HCT116 (cell line): Measurements from ENCODE around the gene ZBTB7C. TPM values are rescaled to one million over a fixed set of nuclear protein-coding genes. Genes with fewer than 3 reads are reported as not detected.

Experiments used
- ATAC-seq: fragments of 200-7000 bp; cut with Tn5 transposase; 2 replicates; pipeline ENCODE4 v1.9.1; 2020; ENCODE audit warnings: mild to moderate bottlenecking, moderate library complexity
- BruUV-seq: library from RNA; stranded (reverse); fragments of 400-500 nt; replicated peaks from 2 replicates; lab custom pipeline; 2021; lab: Mats Ljungman, UMichigan
- CTCF ChIA-PET: fragments of 300-600 bp; sonication (Branson Sonifier 250); formaldehyde crosslinking; loops from one replicate; lab custom pipeline; 2021; ENCODE audit warnings: antibody characterized with exemption; lab: Charles Lee
- POLR2A ChIA-PET: fragments of 300-600, 350-600 bp; sonication (Branson Sonifier 250); formaldehyde crosslinking; loops from one replicate; lab custom pipeline; 2021; ENCODE audit warnings: antibody characterized with exemption; lab: Charles Lee
- RAD21 ChIA-PET, 2 experiments: fragments of 300-600 bp; sonication (Branson Sonifier 250); formaldehyde crosslinking; loops; one replicate each; lab custom pipeline; 2023; ENCODE audit warnings: low total read pairs in 2 of 2; ENCODE audit not compliant: uncharacterized antibody in 2 of 2, unreplicated experiment in 2 of 2, low non-redundant PET in 1 of 2; lab: Charles Lee
- DNase-seq: peaks from one replicate; pipeline ENCODE4 v3.0.0-alpha.2; 2010; ENCODE audit warnings: low read depth, low spot score
- H2AFZ ChIP-seq: fragments of 200-600 bp; shearing (Covaris generic), sonication (generic); 2 replicates; pipeline ENCODE4 v1.6.1; 2017; ENCODE audit warnings: low read depth, mixed run types, mixed read lengths, antibody characterized with exemption, low read length; ENCODE audit not compliant: poor library complexity, severe bottlenecking
- H3K27ac ChIP-seq: 2 replicates; pipeline ENCODE4 v1.5.1; 2012; ENCODE audit warnings: low read depth, low read length
- H3K27me3 ChIP-seq: fragments of 200-600 bp; sonication (generic); 2 replicates; pipeline ENCODE4 v1.6.1; 2016; ENCODE audit warnings: mixed run types, low read length, mixed read lengths; ENCODE audit not compliant: insufficient read depth
- H3K36me3 ChIP-seq, 2 experiments: fragments of 200-500 bp in 1 of 2; fragments of 200-600 bp in 1 of 2; sonication (Bioruptor generic) in 1 of 2; sonication (generic) in 1 of 2; 2 replicates each; pipeline versions ENCODE4 v1.5.1 to v1.6.1; 2014 to 2016; ENCODE audit warnings: low read length in 2 of 2, inconsistent platforms in 1 of 2, mixed read lengths in 1 of 2, mixed run types in 1 of 2; ENCODE audit not compliant: insufficient read depth in 2 of 2, control insufficient read depth in 1 of 2
- H3K4me1 ChIP-seq, 2 experiments: fragments of 200-600 bp in 1 of 2; sonication (generic) in 1 of 2; 2 replicates each; pipeline versions ENCODE4 v1.5.1 to v1.6.1; 2012 to 2017; ENCODE audit warnings: low read length in 2 of 2, inconsistent platforms in 1 of 2, mild to moderate bottlenecking in 1 of 2, mixed read lengths in 1 of 2, mixed run types in 1 of 2, moderate library complexity in 1 of 2; ENCODE audit not compliant: insufficient read depth in 2 of 2, control insufficient read depth in 1 of 2
- H3K4me2 ChIP-seq: fragments of 200-600 bp; sonication (generic); 2 replicates; pipeline ENCODE4 v1.6.1; 2017; ENCODE audit warnings: mixed run types, low read length, mixed read lengths
- H3K4me3 ChIP-seq, 2 experiments: fragments of 200-600 bp in 1 of 2; sonication (generic) in 1 of 2; replicated peaks in 1 of 2; 2 replicates each; pipeline ENCODE4 v1.5.1; 2011 to 2016; ENCODE audit warnings: low read length in 2 of 2, control low read depth in 1 of 2, low read depth in 1 of 2, mild to moderate bottlenecking in 1 of 2, mixed read lengths in 1 of 2, mixed run types in 1 of 2
- H3K79me2 ChIP-seq: fragments of 200-600 bp; sonication (generic); 2 replicates; pipeline ENCODE4 v1.6.1; 2017; ENCODE audit warnings: mild to moderate bottlenecking, mixed run types, low read length, moderate library complexity, mixed read lengths; ENCODE audit not compliant: insufficient read depth
- H3K9ac ChIP-seq: fragments of 200-600 bp; sonication (generic); 2 replicates; pipeline ENCODE4 v1.6.1; 2016; ENCODE audit warnings: low read length, mixed read lengths
- H3K9me2 ChIP-seq: fragments of 200-600 bp; sonication (generic), shearing (Covaris generic); 2 replicates; pipeline ENCODE4 v1.6.1; 2017; ENCODE audit warnings: mixed run types, mild to moderate bottlenecking, moderate library complexity; ENCODE audit not compliant: insufficient read depth
- H3K9me3 ChIP-seq, 2 experiments: fragments of 200-500 bp in 1 of 2; fragments of 200-600 bp in 1 of 2; sonication (Bioruptor generic) in 1 of 2; sonication (generic) in 1 of 2; 2 replicates each; pipeline ENCODE4 v1.6.1; 2014 to 2017; ENCODE audit warnings: low read length in 2 of 2, mixed read lengths in 2 of 2, inconsistent platforms in 1 of 2, low read depth in 1 of 2, mild to moderate bottlenecking in 1 of 2, mixed run types in 1 of 2, moderate library complexity in 1 of 2; ENCODE audit not compliant: control insufficient read depth in 1 of 2, insufficient read depth in 1 of 2
- H4K20me1 ChIP-seq: fragments of 200-600 bp; sonication (generic), shearing (Covaris generic); 2 replicates; pipeline ENCODE4 v1.6.1; 2017; ENCODE audit warnings: mixed run types, mild to moderate bottlenecking, moderate library complexity; ENCODE audit not compliant: insufficient read depth
- ATF3 ChIP-seq: IDR thresholded peaks from 2 replicates; pipeline ENCODE4 v1.6.1; 2012
- CBX3 ChIP-seq: IDR thresholded peaks from 2 replicates; pipeline ENCODE4 v1.6.1; 2012; ENCODE audit warnings: low read depth
- CEBPB ChIP-seq: IDR thresholded peaks from 2 replicates; pipeline ENCODE4 v1.6.1; 2012; ENCODE audit warnings: low read depth
- CTCF ChIP-seq, 3 experiments: fragments of 200-600 bp in 1 of 3; sonication (generic) in 1 of 3; IDR thresholded peaks in 2 of 3; conservative IDR thresholded peaks in 1 of 3; 2 replicates each; pipeline ENCODE4 v1.5.1; 2012 to 2017; ENCODE audit warnings: low read depth in 2 of 3, low read length in 2 of 3, antibody characterized with exemption in 1 of 3, borderline replicate concordance in 1 of 3, control low read depth in 1 of 3, mild to moderate bottlenecking in 1 of 3, mixed read lengths in 1 of 3, mixed run types in 1 of 3, moderate library complexity in 1 of 3; ENCODE audit not compliant: insufficient read depth in 1 of 3
- EGR1 ChIP-seq: IDR thresholded peaks from 2 replicates; pipeline ENCODE4 v1.6.1; 2012; ENCODE audit warnings: low read depth
- ELF1 ChIP-seq: IDR thresholded peaks from 2 replicates; pipeline ENCODE4 v1.6.1; 2012; ENCODE audit warnings: low read depth, borderline replicate concordance
- EZH2 ChIP-seq: fragments of 200-600 bp; sonication (generic); IDR thresholded peaks from 2 replicates; pipeline ENCODE4 v1.6.1; 2017; ENCODE audit warnings: antibody characterized with exemption, mixed run types
- EZH2phosphoT487 ChIP-seq: fragments of 200-600 bp; IDR thresholded peaks from 2 replicates; pipeline ENCODE4 v1.6.1; 2018; ENCODE audit warnings: antibody characterized with exemption, borderline replicate concordance
- JUND ChIP-seq: IDR thresholded peaks from 2 replicates; pipeline ENCODE4 v1.6.1; 2012
- MAX ChIP-seq: IDR thresholded peaks from 2 replicates; pipeline ENCODE4 v1.6.1; 2012
- POLR2A ChIP-seq: IDR thresholded peaks from 2 replicates; pipeline ENCODE4 v1.7.0; 2011; ENCODE audit warnings: borderline replicate concordance; ENCODE audit not compliant: insufficient read depth, insufficient read length; ENCODE audit errors: extremely low read depth
- RAD21 ChIP-seq: IDR thresholded peaks from 2 replicates; pipeline ENCODE4 v1.6.1; 2012; ENCODE audit warnings: low read depth, mild to moderate bottlenecking
- REST ChIP-seq: IDR thresholded peaks from 2 replicates; pipeline ENCODE4 v1.6.1; 2012; ENCODE audit warnings: low read depth
- SIN3A ChIP-seq: IDR thresholded peaks from 2 replicates; pipeline ENCODE4 v1.6.1; 2012; ENCODE audit warnings: low read depth
- SP1 ChIP-seq: IDR thresholded peaks from 2 replicates; pipeline ENCODE4 v1.6.1; 2012; ENCODE audit warnings: low read depth
- SRF ChIP-seq: IDR thresholded peaks from 2 replicates; pipeline ENCODE4 v1.6.1; 2012; ENCODE audit warnings: low read depth
- YY1 ChIP-seq: IDR thresholded peaks from 2 replicates; pipeline ENCODE4 v1.6.1; 2011; ENCODE audit warnings: low read length, low read depth, moderate library complexity, mild to moderate bottlenecking; ENCODE audit not compliant: insufficient replicate concordance; ENCODE audit errors: extremely low read depth
- ZFX ChIP-seq: fragments of 450-650 bp; IDR thresholded peaks from 2 replicates; pipeline ENCODE4 v1.6.1; 2017
- intact Hi-C: fragments of 100-400 bp; cut with micrococcal nuclease; formaldehyde crosslinking; loops from 2 replicates; pipeline ENCODE4 v1.10.0; 2022
- total RNA-seq: library from RNA; stranded (reverse); gene quantifications from one replicate; pipeline ENCODE4 v1.2.1, GENCODE V29; 2021; ENCODE audit not compliant: unreplicated experiment

Gene ZBTB7C
- total RNA-seq, 1 experiment from 2014 or later, result 0.37 TPM

GRCh38 chr18:48057018-48057417, 352.2 kb downstream of the ZBTB7C start:
- Histone ChIP-seq H3K27ac (no peak overlapping the region), H3K9me2 (no peaks in the 10 kb centered on the region), H2AFZ (no peak overlapping the region), H3K27me3 (peaks cover 23% of the 10 kb centered on the region), H3K4me3 (no peak overlapping the region), H3K79me2 (no peaks in the 10 kb centered on the region)
- ChIA-PET RAD21 (no interaction called here), POLR2A (no interaction called here)
- intact Hi-C loops, result no loop called here
- BruUV-seq, result no TSS peak
- TF ChIP-seq CBX3 (no peak), ATF3 (no peak), CTCF (IDR thresholded peaks at IDR 0.05 in 2 of 3, conservative IDR thresholded peaks at IDR 0.05 in 1 of 3; ENCODE audit: borderline replicate concordance in 1 of 3, insufficient read depth in 1 of 3, low read depth in 2 of 3, low read length in 2 of 3) (no peak)
- TF ChIP-seq, all 23 proteins: peak for 0
- no peak overlapping the region for H3K9ac ChIP-seq
- DNase-seq (no peak), ATAC-seq (no peak)
- no peaks in the 10 kb centered on the region for H3K36me3 ChIP-seq
- CTCF ChIA-PET, result no interaction called here
- H4K20me1 ChIP-seq, result no peaks in the 10 kb centered on the region
- no peaks in the 10 kb centered on the region for H3K9me3 ChIP-seq
- H3K4me2 ChIP-seq, result no peak overlapping the region
- no peaks in the 10 kb centered on the region for H3K4me1 ChIP-seq

- Histone ChIP-seq H3K9me2 (no peaks in the 10 kb centered on the region), H3K36me3 (no peaks in the 10 kb centered on the region), H4K20me1 (no peaks in the 10 kb centered on the region), H3K79me2 (no peaks in the 10 kb centered on the region), H3K27me3 (peaks cover 23% of the 10 kb centered on the region), H3K4me3 (no peak overlapping the region), H3K4me1 (no peaks in the 10 kb centered on the region), H3K27ac (no peak overlapping the region), H2AFZ (no peak overlapping the region), H3K4me2 (no peak overlapping the region), H3K9ac (no peak overlapping the region), H3K9me3 (no peaks in the 10 kb centered on the region)
- no TSS peak for BruUV-seq
- intact Hi-C loops, result no loop called here
- ATAC-seq, result no peak
- RAD21 ChIA-PET, result no interaction called here
- TF ChIP-seq RAD21 (no peak), EZH2phosphoT487 (no peak), MAX (no peak), ZFX (no peak), ELF1 (no peak), SRF (no peak), JUND (no peak), ATF3 (no peak), SIN3A (no peak), SP1 (no peak), POLR2A (no peak), EZH2 (no peak), EGR1 (no peak), REST (no peak), CEBPB (no peak), YY1 (no peak)
- no peak for DNase-seq
- POLR2A ChIA-PET, result no interaction called here
- CTCF ChIA-PET, result no interaction called here
These were observed 353.8 kb downstream of the ZBTB7C start for GRCh38 chr18:48055351-48055750.
